A204.1 (cell line): ENCODE measurements around the gene PPID.
"Not testable (repeated sequence)": the region's sequence is repeated elsewhere in the genome, so short reads cannot be mapped to it uniquely, and the experiment has no call there.

Source experiments
- FAIRE-seq: peaks from 2 replicates; lab custom pipeline; 2012; peaks lifted over from hg19 to GRCh38; lab: Jason Lieb, UNC

PPID gene

DNA sequence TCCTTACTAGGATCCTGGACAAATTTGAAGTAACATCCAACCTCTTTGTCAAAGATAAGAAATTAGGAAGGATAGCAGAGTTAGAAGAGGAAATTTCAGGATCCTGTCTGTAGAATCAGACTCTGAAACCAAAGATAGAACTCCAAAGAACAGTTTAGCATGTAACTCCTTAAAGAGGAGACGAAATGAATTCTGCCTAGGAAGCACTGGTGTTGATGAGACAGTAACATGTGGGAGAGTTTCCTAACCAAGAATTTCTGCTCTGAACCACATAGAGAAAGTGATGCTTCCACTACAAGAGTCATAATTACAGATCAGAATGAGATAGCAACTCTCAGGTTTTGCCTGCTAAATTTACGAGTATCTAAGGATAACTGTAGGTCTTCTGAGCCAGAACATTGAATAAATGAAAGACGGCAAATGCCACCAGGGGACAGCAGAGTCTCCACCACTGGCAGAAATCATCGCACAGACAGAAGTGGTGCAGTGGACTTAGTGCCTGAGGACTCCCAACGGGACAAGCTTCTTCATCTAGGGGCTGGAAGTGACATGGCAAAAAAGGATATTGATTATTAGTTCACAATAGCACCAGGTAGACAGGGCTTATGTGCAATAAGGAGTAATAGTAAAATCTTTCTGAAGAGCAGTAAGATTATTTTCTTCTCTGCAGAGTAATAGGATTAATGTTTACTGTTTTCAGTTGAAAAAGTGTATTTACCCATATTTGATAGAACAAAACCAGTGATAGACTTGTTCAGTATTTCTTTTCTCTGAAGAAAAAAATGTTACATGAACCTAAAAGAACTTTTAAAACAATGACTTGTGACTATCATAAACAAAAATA lies 6.7 kb upstream of the PPID start:
- peak; percentile 89 for FAIRE-seq

DNA sequence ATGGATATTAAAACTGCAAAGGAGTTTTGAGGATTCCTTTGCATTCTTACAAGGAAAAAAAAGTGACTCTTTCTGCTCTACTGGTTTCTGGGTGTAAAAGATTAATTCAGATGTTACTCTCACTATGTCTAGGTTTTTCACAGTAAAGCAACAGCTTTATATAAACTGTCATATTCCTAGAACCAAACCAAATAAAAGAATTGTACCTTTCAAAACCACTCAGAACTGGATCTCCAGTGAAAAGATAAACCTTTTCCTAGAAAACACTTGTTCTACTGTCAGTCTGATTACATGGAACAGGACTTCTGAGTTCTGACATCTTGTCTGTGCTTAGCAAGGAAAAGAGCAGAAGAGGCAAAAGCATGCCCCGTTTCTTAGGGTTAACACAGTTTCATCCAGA lies 5.0 kb upstream of the PPID start:
- no peak for FAIRE-seq

DNA sequence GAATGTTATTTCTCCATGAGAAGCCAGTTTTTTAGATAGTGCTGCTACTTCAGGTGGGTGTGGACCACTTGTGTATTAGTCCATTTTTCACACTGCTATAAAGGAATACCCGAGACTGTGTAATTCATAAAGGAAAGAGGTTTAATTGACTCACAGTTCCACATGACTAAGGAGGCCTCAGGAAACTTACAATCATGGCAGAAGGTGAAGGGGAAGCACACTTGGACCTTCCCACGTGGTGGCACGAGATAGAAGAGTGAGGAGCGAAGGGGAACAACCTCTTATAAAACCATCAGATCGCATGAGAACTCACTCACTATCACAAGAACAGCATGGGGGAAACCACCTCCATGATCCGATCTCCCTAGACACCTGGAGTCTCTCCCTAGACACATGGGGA lies 3.4 kb upstream of the PPID start:
- FAIRE-seq: no peak

DNA sequence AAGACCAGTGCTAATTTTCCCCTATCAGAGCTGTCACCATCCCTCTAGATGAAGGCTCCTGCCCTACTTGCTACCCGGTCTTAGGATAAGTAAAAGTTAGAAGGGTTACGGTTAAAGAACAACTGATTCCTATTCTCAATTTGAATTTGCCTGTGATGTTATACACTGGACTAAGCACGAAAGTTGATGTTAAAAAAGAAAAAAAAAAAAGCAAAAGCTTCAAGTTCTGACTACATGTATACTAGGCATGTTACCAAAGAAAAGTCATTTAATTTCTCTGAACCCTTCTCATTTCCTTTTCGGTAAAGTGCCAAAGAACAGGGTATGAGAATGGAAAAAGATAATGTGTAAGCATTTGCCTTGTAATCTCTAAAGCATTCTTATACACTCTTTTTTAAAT lies 1.4 kb upstream of the PPID start:
- FAIRE-seq: no peak

DNA sequence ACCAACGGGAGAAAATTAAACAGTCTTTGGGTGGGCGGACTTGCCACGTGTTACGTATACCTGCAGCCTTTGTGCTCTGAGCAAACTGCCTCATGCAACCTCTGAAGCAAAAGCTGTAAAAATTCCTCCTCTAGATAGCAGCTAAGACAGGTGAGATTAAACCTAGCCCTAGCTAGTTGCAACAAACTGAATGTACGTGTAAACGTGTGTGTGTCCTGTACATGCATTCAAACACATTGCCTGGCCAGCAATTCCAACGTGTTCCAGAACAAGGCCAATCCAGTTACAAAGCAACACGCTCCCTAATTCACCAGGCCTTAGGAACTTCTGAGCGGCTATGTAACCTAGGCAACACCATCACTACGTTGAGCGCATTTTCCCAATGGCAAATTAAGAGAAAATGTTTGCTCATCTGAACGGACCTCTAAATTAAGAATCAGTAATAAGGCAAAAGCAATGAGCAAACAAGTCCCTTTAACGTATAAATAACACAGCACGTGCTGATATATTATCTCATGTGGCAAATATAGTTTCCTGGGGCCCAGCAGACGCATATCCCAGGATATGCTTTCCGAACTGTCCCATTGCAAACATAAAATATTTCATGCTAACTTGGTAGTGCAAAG lies 792 bp downstream of the PPID start:
- no peak for FAIRE-seq

DNA sequence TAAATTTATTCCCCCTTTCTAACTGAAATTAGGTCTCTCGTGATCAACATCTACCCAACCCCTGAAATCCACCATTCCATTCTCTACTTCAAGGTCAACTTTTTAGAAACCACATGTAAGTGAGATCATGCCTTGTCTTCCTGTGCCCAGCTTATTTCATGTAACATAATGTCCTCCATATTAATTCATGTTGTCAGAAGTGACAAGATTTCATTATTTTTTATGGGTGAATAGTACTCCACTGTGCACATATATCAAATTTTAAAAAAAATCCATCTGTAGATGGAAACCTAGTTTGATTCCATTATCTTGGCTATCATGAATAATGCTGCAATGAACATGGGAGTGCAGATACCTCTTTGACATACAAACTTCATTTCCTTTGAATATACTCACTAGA lies 1.5 kb downstream of the PPID start:
- no peak for FAIRE-seq

DNA sequence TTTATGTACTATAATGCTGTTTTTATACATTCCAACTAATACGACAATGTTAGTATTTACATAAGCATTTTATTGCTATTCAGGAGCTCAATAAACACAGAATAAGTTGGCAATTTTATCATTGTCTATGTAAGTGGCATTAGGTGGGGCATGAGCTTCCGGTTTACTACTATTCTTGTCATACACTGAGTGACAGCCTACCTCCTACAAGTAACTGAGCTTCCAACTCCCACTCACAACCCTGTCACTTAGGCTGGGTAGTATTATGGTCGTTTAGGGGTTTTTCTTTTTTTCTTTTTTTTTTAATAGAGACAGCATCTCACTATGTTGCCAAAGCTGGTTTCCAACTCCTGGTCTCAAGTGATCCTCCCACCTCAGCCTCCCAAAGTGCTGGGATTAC lies 7.4 kb downstream of the PPID start:
- FAIRE-seq: no peak

DNA sequence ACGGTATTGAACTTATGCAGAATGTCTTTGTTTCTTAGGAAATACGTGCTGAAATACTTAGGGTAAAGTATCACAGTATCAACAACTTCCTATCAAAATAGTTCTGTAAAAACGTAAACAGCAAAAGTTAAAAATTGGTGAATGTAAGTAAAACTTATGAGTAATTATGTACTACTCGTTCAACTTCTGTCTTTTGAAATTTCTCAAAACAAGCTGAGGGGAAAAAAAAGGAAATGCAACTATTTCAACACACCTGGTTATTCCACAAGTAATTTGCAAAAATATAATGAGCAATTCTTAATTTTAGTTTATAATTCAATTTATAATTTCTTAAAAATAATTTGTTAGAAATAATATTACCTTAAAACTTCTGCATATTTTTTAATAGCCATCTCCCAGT lies 8.3 kb downstream of the PPID start:
- no peak for FAIRE-seq

DNA sequence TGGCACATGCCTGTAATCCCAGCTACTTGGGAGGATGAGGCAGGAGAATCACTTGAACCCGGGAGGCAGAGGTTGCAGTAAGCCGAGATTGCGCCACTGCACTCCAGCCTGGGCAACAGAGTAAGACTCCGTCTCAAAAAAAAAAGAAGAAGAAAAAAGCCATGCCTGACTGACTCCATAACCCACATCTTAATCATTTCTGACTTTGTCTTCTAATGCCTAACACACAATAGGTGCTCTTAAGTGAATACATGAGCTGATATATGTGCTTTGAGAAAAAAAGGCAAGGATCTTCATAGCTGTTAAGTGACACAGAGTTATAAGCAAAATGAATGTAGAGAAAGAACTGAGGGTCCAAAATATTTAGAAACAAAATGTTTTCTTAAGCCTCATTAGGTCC lies 10.6 kb downstream of the PPID start:
- FAIRE-seq: not testable (repeated sequence)

DNA sequence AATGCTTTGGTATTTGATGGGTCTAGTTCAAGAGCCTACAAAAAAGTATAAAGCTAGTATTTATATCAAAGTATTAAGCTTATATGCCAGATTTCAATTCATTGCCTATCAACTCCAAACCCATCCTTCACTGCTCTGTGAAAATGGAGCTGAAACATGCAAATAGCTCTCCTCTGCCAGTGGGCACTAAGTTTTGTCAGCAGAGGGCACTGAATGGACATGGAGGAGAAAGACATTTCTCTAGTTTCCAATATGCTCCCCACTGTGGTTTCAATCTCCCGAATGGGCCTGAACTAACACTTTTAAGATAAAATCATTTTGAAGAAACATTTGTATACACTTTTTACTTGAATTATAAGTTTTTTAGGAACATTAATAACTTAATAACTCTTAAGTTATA lies 12.4 kb downstream of the PPID start:
- no peak for FAIRE-seq

DNA sequence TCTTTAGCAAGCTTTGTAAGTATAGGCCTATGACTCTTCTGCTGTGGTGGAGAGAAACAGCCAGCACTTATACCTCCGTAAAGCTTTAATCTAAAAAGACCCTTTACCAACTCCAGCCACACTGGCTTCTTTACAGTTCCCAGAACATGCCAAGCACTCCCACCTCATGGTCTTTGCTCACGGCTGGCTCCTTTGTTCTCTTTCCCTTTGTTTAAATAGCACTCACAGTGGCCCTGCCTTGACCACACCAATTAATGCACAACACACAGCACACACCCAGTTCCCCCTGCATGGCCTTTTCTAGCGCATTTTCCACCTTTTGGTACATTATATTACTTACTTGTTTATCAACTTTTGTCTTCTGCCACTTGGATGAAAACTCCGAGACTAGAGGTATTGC lies 18.9 kb downstream of the PPID start:
- no peak for FAIRE-seq

DNA sequence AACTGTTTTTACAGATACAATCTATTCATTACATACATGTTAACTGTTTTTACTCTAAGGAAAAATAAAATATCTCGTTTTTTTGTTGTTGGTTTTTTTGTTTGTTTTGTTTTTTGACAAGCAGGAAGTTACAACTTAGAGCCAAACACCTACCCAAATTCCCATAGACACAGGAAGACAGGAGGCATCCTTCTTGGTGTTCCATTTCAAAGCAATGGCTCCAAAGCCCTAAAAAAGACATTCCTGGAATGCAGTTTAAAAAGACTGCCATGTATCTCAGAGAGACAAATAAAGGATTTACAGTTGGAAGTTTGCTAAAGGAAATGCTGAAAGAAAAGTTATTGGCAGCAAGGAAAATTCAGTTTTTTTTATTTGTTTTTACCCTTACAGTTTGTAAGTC lies 34.4 kb downstream of the PPID start:
- no peak for FAIRE-seq

DNA sequence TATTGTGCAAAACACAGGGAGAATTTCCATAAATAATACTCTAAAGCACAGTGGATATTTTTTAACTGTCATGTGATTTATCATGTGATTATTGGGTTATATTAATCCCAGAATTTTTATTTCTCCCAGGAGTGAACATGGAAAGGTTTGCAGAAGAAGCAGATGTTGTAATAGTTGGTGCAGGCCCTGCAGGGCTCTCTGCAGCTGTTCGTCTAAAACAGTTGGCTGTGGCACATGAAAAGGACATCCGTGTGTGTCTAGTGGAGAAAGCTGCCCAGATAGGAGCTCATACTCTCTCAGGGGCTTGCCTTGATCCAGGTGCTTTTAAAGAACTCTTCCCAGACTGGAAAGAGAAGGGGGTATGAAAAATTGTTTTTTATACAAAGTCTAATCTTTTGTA lies 41.1 kb downstream of the PPID start:
- FAIRE-seq: no peak

DNA sequence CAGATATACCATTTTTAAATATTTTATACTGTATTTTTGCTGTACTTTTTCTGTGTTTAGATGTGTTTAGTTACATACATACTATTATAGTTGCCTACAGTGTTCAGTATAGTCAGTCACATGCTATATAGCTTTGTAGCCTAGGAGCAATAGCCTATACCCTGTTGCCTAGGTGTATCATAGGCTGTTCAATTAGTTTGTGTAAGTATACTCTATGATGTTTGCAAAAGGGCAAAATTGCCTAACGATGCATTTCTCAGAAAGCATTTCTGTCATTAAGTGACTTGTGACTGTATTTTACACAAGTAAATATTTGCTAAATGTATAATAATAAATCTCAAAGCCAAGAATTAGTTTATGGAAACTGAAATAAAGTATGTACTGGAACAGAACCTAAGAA lies 41.6 kb downstream of the PPID start:
- no peak for FAIRE-seq

DNA sequence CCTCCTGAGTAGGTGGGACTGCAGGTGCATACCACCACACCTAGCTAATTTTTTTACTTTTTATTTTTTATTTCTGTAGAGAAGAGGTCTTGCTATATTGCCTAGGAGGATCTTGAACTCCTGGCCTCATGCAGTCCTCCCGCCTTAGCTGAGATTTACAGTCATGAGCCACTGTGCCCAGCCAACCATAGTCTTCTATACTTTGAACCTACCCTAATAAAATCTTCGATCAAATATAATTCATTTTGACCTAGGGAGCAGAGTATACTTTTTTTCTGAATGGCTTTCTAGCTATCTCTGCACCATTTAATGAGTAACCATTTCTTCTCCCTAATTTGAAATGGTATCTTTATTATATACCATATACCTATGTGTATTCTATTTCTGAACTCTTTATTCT lies 44.4 kb downstream of the PPID start:
- no peak for FAIRE-seq

DNA sequence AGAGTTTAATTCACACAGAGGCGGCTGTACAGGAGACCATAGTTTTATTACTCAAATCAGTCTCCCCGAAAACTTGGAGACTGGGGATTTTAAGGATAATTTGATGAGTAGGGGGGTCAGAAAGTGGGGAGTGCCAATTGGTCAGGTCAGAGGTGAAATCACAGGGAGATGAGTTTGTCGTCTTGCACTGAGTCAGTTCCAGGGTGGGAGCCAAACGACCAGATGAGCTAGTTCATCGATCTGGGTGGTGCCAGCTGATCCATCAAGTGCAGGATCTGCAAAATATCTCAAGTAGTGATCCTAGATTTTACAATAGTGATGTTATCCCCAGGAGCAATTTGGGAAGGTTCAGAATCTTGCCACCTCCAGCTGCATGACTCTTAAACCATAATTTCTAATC lies 47.1 kb downstream of the PPID start:
- no peak for FAIRE-seq

DNA sequence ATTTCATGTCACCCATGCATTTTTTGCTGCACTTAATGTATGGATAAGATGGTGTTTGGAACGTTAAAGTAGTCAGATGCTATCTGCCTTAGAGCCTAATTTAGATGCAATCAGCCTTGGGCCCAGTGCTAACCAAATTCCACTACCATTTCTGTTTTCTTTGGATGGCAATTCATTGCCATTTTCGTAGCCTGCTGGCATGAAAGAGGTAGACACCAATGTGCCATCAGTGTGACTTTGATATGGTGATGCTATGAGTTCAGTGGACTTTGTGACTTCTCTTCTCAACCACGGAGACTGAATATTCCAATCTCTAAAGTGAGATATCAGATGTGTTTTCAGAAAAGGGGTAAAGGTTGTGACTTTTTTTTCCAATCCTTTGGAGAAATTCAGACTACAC lies 49.6 kb downstream of the PPID start:
- FAIRE-seq: no peak

DNA sequence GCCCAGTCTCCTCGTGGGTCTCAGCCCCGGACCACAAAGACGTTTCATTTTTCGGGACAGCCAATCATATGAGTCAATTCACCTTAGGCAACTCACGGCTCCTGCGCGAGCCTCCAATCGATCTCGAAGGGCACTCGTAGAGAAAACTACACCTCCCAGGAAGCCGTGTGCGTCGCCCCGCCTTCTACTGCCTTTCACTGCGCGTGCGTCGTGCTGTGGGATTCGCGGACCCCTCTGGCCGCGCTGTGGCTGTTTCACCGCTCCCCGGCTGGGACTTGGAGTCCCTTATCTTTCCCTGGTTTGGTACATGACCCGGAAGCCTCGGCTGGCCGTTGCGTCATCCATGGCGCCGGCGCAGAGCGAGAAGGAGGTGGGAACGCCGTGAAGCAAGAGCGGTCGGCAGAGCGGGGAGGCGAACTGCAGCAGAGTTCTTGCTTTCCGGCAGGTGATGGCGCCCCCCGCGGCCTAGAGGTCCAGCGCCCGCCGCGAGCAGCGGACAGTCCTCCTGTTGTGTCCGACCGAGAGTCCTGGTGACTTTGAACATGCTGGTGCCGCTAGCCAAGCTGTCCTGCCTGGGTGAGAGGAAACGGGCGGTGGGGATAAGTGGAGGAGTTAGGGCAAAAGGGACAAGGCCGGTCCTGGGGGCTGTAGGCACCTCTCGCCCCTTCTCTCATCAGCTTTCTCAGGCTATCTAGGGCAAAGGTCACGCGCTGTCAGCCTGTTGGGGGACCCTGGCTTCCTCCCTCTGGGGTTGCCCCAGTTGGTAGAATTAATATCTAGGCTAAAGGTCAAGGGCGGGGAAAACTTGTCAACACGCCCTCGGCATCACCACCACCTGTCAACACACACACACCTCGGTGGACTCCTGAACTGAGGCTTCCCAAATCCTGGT lies 51.0 kb downstream of the PPID start, which contains the start of gene ETFDH:
ETFDH (plus strand) TSS at position 382 of the 892 bp plus-strand sequence; CDS start at position 543, 161 bp downstream.
- peak; percentile 99 for FAIRE-seq

DNA sequence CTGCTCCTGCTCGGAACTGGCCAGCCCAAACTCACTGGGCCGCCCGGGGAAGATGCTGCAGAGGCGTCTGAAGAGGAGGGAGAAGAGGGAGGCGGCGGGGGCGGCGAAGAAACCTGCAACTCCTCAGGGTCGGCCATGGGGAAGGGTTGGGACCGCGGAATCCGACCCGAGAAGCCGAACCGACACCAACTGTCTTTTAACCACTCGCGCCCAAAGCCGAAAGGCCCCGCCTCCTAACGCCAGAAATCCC lies 51.6 kb downstream of the PPID start, which contains the start of gene C4orf46:
C4orf46 (minus strand) TSS at position 223 of the 250 bp plus-strand sequence; CDS start at position 137, 86 bp downstream.
- no peak for FAIRE-seq

DNA sequence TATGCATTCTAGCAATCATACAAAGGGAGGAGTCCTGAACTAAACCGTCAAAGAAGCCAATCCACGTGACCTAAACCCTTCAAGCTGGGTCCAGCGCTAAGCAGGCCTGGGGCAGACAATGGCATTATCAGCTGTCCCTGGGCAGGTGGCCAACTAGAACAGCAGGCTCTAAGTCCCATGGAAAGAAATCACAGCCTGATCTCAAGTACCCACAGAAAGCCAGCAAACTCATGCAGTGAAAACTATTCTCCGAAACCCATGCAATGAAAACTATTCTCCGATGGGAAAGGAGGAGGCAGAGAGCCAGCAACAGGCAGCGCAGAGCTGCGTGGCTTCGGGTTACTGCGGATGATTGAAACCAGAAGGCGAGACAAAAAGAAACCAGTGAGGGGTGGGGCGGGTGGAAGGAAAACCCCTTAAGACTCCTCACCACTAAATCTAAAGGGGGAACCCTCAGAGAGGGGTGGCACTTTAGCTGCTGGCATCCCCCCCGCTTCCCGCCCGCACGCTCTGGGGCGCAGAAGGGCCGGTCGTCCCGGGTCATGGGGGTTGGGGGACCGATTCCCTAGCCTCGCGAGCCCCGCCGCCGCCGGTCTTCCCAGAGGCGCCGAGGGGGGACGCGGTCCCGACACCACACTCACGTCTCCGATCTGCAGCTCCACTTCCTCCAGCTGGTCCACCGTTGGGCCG lies 52.1 kb downstream of the PPID start:
- FAIRE-seq: no peak

DNA sequence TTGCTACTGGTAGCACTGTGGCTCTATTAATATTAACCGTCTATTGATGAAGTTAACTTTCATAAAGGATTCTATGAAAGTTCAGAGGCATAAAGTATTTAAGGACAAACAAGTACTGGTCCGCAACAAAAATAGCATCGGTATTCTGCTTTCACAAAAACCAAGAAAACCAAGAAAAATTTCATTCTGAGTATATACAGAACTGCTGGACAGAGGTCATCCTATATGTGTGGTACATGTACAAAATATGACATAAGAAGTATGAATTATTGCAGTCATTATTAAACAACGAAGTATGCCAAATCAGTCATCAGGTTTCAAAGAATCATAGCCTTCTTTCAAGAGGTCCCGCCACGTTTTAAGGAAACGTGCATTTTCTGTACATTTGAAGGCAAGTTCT lies 53.9 kb downstream of the PPID start:
- no peak for FAIRE-seq

DNA sequence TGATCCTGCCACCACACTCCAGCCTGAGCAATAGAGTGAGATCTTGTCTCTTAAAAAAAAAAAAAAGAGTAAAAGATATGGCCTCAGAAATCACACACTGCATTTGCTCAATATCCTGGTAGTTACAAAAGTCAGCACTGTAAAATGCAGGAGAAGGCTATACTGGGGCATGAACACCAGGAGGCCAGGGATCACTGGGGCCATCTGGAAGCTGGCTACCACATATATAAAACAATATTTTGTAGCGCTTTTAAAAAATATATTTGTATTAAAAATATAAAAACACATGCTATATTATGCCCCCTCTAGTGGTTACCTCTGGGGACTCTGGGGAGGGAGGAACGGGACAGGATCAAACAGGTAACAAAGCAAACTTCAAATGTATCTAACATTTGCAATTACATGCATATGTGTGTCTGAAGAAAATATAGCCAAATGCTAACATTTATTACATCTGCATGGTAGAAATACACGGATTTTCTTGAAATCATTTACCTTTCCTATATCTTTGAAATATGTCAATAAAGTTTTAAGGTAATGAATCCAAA lies 55.5 kb downstream of the PPID start:
- FAIRE-seq: peak; percentile 46
